ENCODE results near the gene ZDHHC7. TPM values are rescaled to one million over a fixed set of nuclear protein-coding genes. Genes with fewer than 3 reads are reported as not detected.
"Not testable (repeated sequence)": the region's sequence is repeated elsewhere in the genome, so short reads cannot be mapped to it uniquely, and the experiment has no call there.

The ZDHHC7 gene
- total RNA-seq, 1 donor from 2014 or later = 29.0 TPM

DNA sequence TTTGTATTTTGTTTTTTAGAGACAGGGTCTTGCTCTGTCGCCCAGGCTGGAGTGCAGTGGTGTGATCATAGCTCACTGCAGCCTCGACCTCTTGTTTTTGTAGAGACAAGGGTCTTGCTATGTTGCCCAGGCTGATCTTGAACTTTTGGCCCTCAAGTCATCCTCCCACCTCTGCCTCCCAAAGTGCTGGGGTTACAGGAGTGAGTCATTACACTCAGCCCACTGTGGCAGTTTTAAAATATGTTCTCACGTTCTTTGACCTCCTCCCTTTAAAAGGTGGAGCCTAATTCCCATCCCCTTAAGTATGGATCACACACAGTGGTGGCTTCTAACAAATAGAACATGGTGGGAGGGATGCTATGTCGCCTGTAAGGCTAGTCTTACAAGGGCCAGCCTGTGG is 67.7 kb downstream of the ZDHHC7 start:
- intact Hi-C loops (cut with micrococcal nuclease) = no loop called here
- no peak for DNase-seq (ENCODE audit: low spot score)
- H3K36me3 Mint-ChIP-seq (ENCODE audit: low read depth) = no peaks in the 10 kb centered on the region
- no peaks in the 10 kb centered on the region for H3K4me1 Mint-ChIP-seq (ENCODE audit: low read depth)
- no peaks in the 10 kb centered on the region for H3K9me3 Mint-ChIP-seq
- no peak overlapping the region for H3K4me3 Mint-ChIP-seq
- H3K27me3 Mint-ChIP-seq (ENCODE audit: insufficient read depth) = peaks cover 13% of the 10 kb centered on the region
- H3K27ac Mint-ChIP-seq = no peak overlapping the region

DNA sequence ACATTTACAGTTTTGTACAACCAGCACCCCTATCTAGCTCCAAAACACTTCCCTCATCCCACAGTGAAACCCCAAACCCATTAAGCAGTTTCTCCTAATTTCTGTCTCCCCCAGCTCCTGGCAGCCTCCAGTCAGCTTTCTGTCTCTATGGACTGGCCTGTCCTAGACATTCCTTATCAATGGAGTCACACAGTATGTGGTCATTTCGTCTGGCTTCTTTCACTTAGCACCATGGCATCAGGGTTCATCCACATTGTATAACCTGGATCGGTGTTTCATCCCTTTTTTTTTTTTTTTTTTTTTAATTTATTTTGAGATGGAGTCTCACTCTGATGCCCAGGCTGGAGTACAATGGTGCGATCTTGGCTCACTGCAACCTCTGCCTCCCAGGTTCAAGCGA is 68.5 kb downstream of the ZDHHC7 start:
- Mint-ChIP-seq H3K4me1 (ENCODE audit: low read depth) (no peaks in the 10 kb centered on the region), H3K27ac (no peak overlapping the region), H3K36me3 (ENCODE audit: low read depth) (no peaks in the 10 kb centered on the region), H3K4me3 (no peak overlapping the region), H3K9me3 (no peaks in the 10 kb centered on the region), H3K27me3 (ENCODE audit: insufficient read depth) (peaks cover 13% of the 10 kb centered on the region)
- intact Hi-C loops (cut with micrococcal nuclease) = no loop called here
- no peak for DNase-seq (ENCODE audit: low spot score)

DNA sequence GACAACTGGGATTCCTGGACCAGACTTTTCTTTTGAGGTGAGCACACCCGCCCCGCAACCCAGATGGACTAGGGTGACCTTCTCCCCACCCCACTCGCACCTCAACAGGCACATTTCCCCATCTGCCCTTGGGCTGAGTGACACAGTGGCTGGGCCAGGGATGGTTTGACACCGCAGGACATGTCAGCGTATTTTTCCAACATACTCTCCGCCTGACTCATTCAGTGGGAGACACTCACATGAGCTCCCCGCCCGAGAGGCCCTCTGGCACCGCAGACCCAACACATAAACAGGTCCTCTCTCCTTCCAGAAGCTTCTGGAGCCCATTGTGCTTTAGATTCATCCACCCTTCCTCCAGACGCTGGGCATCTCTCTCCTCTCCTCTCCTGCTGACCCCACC is 69.4 kb downstream of the ZDHHC7 start:
- intact Hi-C loops (cut with micrococcal nuclease) = no loop called here
- Mint-ChIP-seq H3K27ac (no peak overlapping the region), H3K9me3 (no peaks in the 10 kb centered on the region), H3K4me1 (ENCODE audit: low read depth) (no peaks in the 10 kb centered on the region), H3K27me3 (ENCODE audit: insufficient read depth) (peaks cover 7% of the 10 kb centered on the region), H3K36me3 (ENCODE audit: low read depth) (no peaks in the 10 kb centered on the region), H3K4me3 (no peak overlapping the region)
- no peak for DNase-seq (ENCODE audit: low spot score)

DNA sequence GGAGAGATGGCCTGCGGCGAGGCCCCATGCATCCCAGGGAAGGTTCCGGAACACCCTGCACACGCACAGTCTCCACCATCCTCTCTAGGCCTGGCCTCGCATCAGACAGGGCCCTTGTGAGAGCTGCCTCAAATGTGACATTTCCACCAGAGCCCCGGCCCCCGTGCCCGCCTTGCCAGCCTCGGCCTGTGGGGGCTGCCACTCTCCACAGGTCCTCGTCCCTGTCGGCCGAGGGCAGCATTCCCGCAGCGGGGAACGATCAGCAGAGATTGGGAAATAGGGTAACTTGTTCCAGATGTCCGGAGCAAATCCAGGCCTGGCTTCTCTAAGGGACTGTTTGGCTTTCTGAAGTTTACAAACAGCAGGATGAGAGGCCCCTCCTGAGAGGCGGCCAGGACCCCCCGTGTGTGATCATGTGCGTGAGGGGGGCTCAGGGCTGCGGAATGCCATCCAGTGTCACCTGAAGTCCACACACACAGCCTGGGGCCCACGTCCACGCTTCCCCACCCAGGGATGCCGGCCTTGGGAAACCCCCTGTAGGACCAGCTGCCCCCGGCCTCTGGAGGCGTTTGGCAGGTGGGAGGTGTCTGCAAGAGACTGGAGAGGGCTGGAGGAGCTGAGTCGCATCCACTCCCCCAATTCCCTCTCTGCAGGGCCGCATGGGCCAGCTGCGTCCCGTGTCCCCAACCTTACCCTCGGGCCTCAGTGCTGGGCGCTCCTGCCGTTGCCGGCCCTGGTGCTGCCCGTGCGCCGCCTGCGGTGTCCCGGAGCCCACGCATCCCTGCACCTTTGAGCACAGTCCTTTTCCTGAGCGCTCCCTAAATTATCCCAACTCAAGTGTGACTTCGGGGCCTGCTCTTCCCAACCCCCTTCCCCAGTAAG is 70.4 kb downstream of the ZDHHC7 start:
- intact Hi-C loops (cut with micrococcal nuclease) = no loop called here
- no peak for DNase-seq (ENCODE audit: low spot score)

DNA sequence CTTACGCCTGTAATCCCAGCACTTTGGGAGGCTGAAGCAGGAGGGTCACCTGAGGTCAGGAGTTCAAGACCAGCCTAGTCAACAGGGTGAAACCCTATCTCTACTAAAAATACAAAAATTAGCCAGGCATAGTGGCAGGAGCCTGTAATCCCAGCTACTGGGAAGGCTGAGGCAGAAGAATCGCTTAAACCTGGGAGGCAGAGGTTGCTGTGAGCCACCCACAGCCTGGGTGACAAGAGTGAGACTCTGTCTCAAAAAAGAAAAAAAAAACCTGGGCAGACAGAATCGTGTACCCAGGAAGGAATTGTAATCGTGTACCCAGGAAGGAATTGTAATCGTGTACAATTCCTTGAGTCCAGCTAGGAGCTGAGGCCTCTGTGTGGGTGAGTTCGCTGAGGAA is 72.7 kb downstream of the ZDHHC7 start:
- H3K4me1 Mint-ChIP-seq (ENCODE audit: low read depth); H3K4me3 Mint-ChIP-seq; H3K27ac Mint-ChIP-seq; H3K9me3 Mint-ChIP-seq; intact Hi-C loops (cut with micrococcal nuclease); DNase-seq (ENCODE audit: low spot score); H3K36me3 Mint-ChIP-seq (ENCODE audit: low read depth); H3K27me3 Mint-ChIP-seq (ENCODE audit: insufficient read depth): not testable (repeated sequence)

More for the DNA sequence above, 70.4 kb downstream of the ZDHHC7 start:
- Mint-ChIP-seq H3K4me1 (ENCODE audit: low read depth) (no peaks in the 10 kb centered on the region), H3K36me3 (ENCODE audit: low read depth) (no peaks in the 10 kb centered on the region), H3K27ac (no peak overlapping the region), H3K27me3 (ENCODE audit: insufficient read depth) (peaks cover 4% of the 10 kb centered on the region), H3K9me3 (no peaks in the 10 kb centered on the region), H3K4me3 (no peak overlapping the region)

DNA sequence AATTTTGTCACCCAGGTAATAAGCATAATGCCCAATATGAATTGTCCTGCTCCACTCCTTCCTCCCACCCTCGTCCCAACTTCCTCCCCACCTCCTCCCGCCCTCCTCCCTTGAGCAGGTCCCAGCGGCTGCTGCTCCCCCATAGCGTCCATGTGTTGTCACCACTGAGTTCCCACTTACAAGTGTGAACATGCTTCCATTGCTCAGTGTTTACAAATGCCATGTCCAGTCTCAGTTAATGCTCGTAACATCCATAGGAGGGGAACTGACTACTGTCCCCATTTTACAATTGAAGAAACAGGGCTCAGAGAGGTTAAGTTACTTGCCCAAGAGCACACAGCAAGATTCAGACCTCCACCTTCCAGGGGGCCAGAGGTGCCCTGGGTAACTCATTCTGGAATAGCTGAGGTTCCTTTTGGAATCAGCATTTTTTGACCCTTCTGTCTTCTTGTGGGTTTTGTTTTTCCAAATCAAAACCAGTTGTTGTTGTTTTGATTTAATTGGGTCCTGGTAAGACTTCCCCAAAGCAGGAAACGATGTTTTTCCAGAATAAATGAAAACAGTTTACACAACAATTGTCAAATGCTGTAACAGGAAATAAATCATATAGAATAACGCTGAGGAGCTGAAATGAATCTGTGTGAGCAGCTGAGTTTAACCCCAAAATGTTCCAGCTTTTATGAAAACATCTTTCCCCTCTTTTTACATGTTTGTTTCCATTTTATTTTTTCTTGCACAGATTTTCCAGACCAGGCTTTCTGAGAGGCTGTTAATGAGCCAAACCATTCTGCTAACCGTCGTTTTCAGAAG is 73.9 kb downstream of the ZDHHC7 start:
- Mint-ChIP-seq H3K27me3 (ENCODE audit: insufficient read depth) (no peaks in the 10 kb centered on the region), H3K27ac (no peak overlapping the region), H3K4me1 (ENCODE audit: low read depth) (no peaks in the 10 kb centered on the region)

DNA sequence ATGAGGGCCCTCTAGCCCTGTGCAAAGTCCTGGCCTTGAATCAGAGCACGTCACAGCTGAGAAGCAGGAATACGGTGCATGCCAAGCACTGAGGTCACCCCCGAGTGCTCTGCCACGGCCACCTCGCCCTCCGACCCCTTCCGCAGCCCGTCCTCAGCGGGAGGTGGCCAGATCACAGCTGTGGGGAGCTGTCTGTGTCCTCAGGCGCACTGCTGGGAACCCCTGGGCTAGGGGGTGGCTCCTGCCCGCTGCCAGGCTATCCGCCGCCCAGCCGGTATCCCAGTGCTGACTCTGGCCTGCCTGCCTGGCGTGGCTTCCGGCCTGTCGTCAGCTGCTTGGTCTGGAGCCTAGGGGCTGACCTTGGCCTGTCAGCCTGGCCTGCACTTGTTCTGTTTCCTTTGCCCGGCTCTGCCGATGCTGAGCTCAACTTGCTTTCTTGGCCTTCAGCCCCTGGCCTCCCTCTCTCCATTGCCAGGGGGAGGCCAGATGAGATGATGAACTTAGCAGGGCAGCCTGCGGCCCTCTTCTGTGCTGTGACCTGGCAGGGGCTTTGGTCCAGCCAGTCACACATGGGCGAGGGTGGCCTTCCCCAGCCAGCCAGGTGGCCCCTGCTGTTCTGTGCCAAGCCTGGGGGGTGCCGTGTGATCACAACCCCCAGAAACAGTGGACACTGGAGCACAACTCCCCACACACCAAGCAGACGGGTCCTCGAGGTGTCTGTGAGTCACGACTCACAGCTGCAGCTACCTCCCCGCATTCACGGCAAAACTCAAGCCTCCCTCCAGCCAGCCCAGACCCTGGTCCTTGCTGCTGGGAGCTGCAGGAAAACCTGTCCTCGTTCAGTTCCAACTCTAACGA is 77.3 kb downstream of the ZDHHC7 start:
- intact Hi-C loops (cut with micrococcal nuclease) = no loop called here
- Mint-ChIP-seq H3K36me3 (ENCODE audit: low read depth) (no peaks in the 10 kb centered on the region), H3K27ac (no peak overlapping the region), H3K4me1 (ENCODE audit: low read depth) (no peaks in the 10 kb centered on the region), H3K9me3 (no peaks in the 10 kb centered on the region), H3K4me3 (no peak overlapping the region), H3K27me3 (ENCODE audit: insufficient read depth) (peaks cover 7% of the 10 kb centered on the region)
- DNase-seq (ENCODE audit: low spot score) = no peak

More for the DNA sequence above, 73.9 kb downstream of the ZDHHC7 start:
- Mint-ChIP-seq H3K9me3 (no peaks in the 10 kb centered on the region), H3K36me3 (ENCODE audit: low read depth) (no peaks in the 10 kb centered on the region), H3K4me3 (no peak overlapping the region)
- intact Hi-C loops (cut with micrococcal nuclease) = no loop called here
- DNase-seq (ENCODE audit: low spot score) = no peak

DNA sequence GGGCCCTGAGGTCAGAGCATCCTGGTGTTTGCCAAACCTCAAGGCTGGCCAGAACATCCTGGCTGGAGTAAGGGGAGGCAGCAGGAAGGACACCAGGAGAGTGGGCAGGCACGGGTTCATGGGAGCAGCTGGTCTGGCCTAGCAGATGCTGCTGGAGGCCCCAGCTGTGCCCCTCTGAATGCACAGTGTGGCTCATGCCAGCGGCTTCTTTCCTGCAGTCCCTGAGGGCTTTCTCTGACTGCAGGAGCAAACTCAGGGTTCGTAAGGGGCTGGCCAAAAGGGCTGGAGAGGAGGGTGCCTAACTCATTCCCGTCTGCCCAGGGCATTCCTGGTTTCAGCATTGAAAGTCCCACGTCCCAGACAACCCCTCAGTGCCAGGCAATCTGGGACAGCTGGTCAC is 78.7 kb downstream of the ZDHHC7 start:
- no peak for DNase-seq (ENCODE audit: low spot score)
- Mint-ChIP-seq H3K27ac (no peak overlapping the region), H3K36me3 (ENCODE audit: low read depth) (no peaks in the 10 kb centered on the region), H3K9me3 (no peaks in the 10 kb centered on the region), H3K27me3 (ENCODE audit: insufficient read depth) (peaks cover 7% of the 10 kb centered on the region), H3K4me3 (no peak overlapping the region), H3K4me1 (ENCODE audit: low read depth) (no peaks in the 10 kb centered on the region)
- intact Hi-C loops (cut with micrococcal nuclease) = no loop called here

DNA sequence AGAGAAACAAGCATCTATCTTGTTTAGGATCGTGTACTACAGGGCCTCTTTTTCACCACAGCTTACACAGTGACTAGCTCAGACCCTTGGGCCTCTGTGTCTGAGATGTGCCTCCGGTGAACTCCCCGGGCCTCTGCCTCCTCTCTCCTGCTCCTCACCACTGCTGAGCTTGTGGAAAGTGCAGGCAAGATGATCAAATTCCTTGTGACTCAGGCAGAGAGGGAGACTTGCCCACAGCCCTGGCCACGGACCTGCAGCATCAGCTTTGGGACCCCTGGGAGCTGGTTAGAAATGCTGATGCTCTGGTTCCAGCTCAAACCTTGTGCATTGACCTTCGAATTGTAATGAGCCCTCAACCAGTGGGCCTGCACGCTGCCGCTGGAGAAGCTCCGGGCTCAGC is 79.8 kb downstream of the ZDHHC7 start:
- Mint-ChIP-seq H3K27me3 (ENCODE audit: insufficient read depth) (peaks cover 7% of the 10 kb centered on the region), H3K4me1 (ENCODE audit: low read depth) (no peaks in the 10 kb centered on the region), H3K4me3 (no peak overlapping the region), H3K9me3 (no peaks in the 10 kb centered on the region), H3K36me3 (ENCODE audit: low read depth) (no peaks in the 10 kb centered on the region), H3K27ac (peak overlapping the region; percentile 83)
- intact Hi-C loops (cut with micrococcal nuclease) = no loop called here
- DNase-seq (ENCODE audit: low spot score) = no peak

DNA sequence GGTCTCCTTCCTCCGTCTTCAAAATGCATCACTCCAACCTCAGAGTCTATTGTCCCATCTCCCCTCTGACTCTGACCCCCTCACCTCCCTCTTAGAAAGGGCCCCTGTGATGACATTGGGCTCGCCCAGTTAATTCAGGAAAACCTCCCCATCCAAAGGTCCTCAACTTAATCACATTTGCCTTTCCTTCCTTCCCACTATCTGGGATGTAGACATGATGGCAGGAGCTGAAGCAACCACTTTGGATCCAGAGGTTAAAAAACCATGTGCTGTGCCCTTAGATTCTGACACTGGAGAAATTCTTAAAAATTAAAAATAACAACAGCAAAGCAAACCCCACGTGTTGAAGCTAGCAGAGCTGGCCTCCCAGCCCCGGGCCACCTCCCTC is 80.2 kb downstream of the ZDHHC7 start:
- Mint-ChIP-seq H3K4me3 (peak overlapping the region; percentile 33), H3K27me3 (ENCODE audit: insufficient read depth) (peaks cover 7% of the 10 kb centered on the region), H3K27ac (peak overlapping the region; percentile 83), H3K9me3 (no peaks in the 10 kb centered on the region), H3K4me1 (ENCODE audit: low read depth) (no peaks in the 10 kb centered on the region), H3K36me3 (ENCODE audit: low read depth) (no peaks in the 10 kb centered on the region)
- no peak for DNase-seq (ENCODE audit: low spot score)
- intact Hi-C loops (cut with micrococcal nuclease) = no loop called here

DNA sequence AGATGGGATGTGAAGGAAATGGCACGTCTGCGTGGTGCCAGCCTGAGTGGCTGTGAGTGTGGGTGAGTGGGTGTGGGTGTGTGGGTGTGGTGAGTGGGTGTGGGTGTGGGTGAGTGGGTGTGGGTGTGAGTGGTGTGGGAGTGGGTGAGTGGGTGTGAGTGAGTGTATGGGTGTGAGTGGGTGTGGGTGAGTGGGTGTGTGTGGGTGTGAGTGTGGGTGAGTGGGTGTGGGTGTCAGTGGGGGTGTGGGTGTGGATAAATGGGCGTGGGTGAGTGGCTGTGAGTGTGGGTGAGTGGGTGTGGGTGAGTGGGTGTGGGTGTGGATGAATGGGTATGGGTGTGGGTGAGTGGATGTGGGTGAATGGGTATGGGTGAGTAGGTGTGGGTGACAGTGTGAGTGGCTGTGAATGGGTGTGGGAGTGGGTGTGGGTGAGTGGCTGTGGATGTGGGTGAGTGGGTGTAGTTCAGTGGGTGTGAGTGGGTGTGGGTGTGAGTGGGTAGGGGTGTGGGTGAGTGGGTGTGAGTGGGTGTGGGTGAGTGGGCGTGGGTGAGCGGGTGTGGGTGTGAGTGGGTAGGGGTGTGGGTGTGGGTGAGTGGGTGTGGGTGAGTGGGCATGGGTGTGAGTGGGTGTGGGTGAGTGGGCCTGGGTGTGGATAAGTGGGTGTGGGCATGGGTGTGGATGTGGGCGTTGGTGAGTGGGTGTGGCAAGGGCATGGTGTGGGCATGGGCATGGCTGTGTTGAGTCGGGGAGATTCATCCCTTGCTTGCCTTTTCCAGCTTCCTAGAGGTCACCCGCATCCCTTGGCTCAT is 80.8 kb downstream of the ZDHHC7 start:
- Mint-ChIP-seq H3K4me1 (ENCODE audit: low read depth) (no peaks in the 10 kb centered on the region), H3K36me3 (ENCODE audit: low read depth) (no peaks in the 10 kb centered on the region), H3K27ac (peak overlapping the region; percentile 83), H3K4me3 (no peak overlapping the region), H3K27me3 (ENCODE audit: insufficient read depth) (peaks cover 7% of the 10 kb centered on the region), H3K9me3 (no peaks in the 10 kb centered on the region)
- intact Hi-C loops (cut with micrococcal nuclease) = no loop called here
- DNase-seq (ENCODE audit: low spot score) = no peak

Data from activated T-helper 1 cell treated with anti-CD3 and anti-CD28 coated beads, Interleukin-12 subunit alpha, Interleukin-12 subunit beta, Interleukin-2, Interleukin-4 antibody, amounts not matched to agents 30 ng/mL and 10 ng/mL and 1 ng/mL, durations not matched to agents 14 hours and 24 hours and 36 hours (primary cell).